AG09309 (cell line): ENCODE data around the gene CCR5.

Source experiments
- DNase-seq: peaks from one replicate; pipeline ENCODE4 v3.0.0-alpha.2; 2010; ENCODE audit warnings: low read depth
- H3K4me3 ChIP-seq: 2 replicates; pipeline ENCODE4 v1.5.1; 2011; ENCODE audit warnings: mild to moderate bottlenecking, low read depth, low read length, moderate library complexity; ENCODE audit not compliant: control insufficient read depth
- CTCF ChIP-seq: IDR thresholded peaks from 2 replicates; pipeline ENCODE4 v1.5.1; 2011; ENCODE audit warnings: mild to moderate bottlenecking, low read depth, low read length, inconsistent platforms; ENCODE audit not compliant: insufficient read depth, control insufficient read depth; ENCODE audit errors: missing control alignments

Gene CCR5

GRCh38 chr3:46393011-46393410 is 22.3 kb downstream of the CCR5 start:
- no peak for TF ChIP-seq CTCF
- DNase-seq: no peak

GRCh38 chr3:46393554-46394434 is 23.0 kb downstream of the CCR5 start:
- TF ChIP-seq CTCF: no peak
- DNase-seq: no peak
- no peak overlapping the region for H3K4me3 ChIP-seq

More at GRCh38 chr3:46393011-46393410, 22.3 kb downstream of the CCR5 start:
- no peak overlapping the region for H3K4me3 ChIP-seq

GRCh38 chr3:46395210-46395661 is 24.5 kb downstream of the CCR5 start:
- DNase-seq: no peak
- no peak overlapping the region for H3K4me3 ChIP-seq
- no peak for TF ChIP-seq CTCF

GRCh38 chr3:46395766-46396530 is 25.2 kb downstream of the CCR5 start:
- no peak for TF ChIP-seq CTCF
- H3K4me3 ChIP-seq: no peak overlapping the region
- DNase-seq: no peak

GRCh38 chr3:46397111-46397510 is 26.4 kb downstream of the CCR5 start:
- no peak overlapping the region for H3K4me3 ChIP-seq
- no peak for DNase-seq
- TF ChIP-seq CTCF: no peak

GRCh38 chr3:46398186-46398955 is 27.6 kb downstream of the CCR5 start:
- no peak for TF ChIP-seq CTCF
- H3K4me3 ChIP-seq: no peak overlapping the region
- DNase-seq: no peak
